Pancreas (tissue), 10 donors: ENCODE data around the gene NACA2. TPM values are rescaled to one million over a fixed set of nuclear protein-coding genes. Genes with fewer than 3 reads are reported as not detected.

Experiments used
- ATAC-seq, 4 donors: fragments of 200-7000 bp; cut with Tn5 transposase; one replicate each; pipeline versions ENCODE4 v1.8.0 to v1.9.1; 2020; ENCODE audit warnings: mild to moderate bottlenecking in 4 of 4, moderate library complexity in 4 of 4
- DNase-seq, 6 donors: peaks; one replicate each; pipeline ENCODE4 v3.0.0-alpha.2; 2020
- FAIRE-seq: peaks from 2 replicates; lab custom pipeline; 2012; peaks lifted over from hg19 to GRCh38; lab: Jason Lieb, UNC
- H3K27ac ChIP-seq, 4 donors: fragments of 200-600 bp; sonication (generic); 1 replicate in 3 of 4; 2 replicates in 1 of 4; pipeline versions ENCODE4 v1.5.0 to v1.8.0; 2020
- H3K27me3 ChIP-seq, 4 donors: fragments of 200-600 bp; one replicate each; pipeline ENCODE4 v1.8.0; 2021
- H3K36me3 ChIP-seq, 3 donors: fragments of 200-600 bp; sonication (generic) in 1 of 3; one replicate each; pipeline versions ENCODE4 v1.5.0 to v1.8.0; 2020 to 2021
- H3K4me1 ChIP-seq, 3 donors: fragments of 200-600 bp; one replicate each; pipeline ENCODE4 v1.8.0; 2021
- H3K4me3 ChIP-seq, 4 donors: fragments of 200-600 bp; sonication (generic) in 2 of 4; one replicate each; pipeline versions ENCODE4 v1.5.0 to v1.8.0; 2020 to 2021
- H3K9me3 ChIP-seq, 4 donors: fragments of 200-600 bp; one replicate each; pipeline ENCODE4 v1.8.0; 2021
- CTCF ChIP-seq, 4 donors: fragments of 200-600 bp; sonication (generic) in 3 of 4; IDR thresholded peaks; one replicate each; pipeline versions ENCODE4 v1.5.0 to v1.8.0; 2021; ENCODE audit warnings: antibody characterized with exemption in 4 of 4
- WGBS, 2 donors: extraction: QIAGEN DNeasy Blood & Tissue Kit; methylation state at CpG; one replicate each; pipeline ENCODE4 v1.1.7; 2013; 5-methylcytosine and 5-hydroxymethylcytosine counted together
- intact Hi-C, 3 donors: fragments of 100-400 bp; cut with DNase I; formaldehyde crosslinking; loops; one replicate each; pipeline versions ENCODE4 v1.11.1 to v1.14.2; 2022
- polyA plus RNA-seq, 2 donors: library from polyadenylated mRNA; stranded (reverse); fragments of 200-250 nt; gene quantifications; one replicate each; pipeline ENCODE4 v1.2.3, GENCODE V29; 2013
- total RNA-seq, 6 donors: library from RNA; stranded (reverse); fragmentation: NEBNext Ultra II Directional in 4 of 6; extraction: Animal tissue kit (Norgen Biotek cat#: 25700) in 4 of 6; gene quantifications; one replicate each; pipeline versions ENCODE4 v1.2.1 to v1.2.4, GENCODE V29; 2021 to 2023
- donor health status: healthy with polysubstance abuse.
- donor health status: DM: no; HTN: no; CAD: no; lungs with moderate emphysema.
- donor health status: DM: no; HTN: no; CAD: no.
- donor health status: control.
- donor health status: control.
- donor health status: Bipolar disorder and iron deficiency.
- donor health status: DM: yes; HTN: yes; CAD: no.
- donor health status: DM: no; HTN: no; CAD: no.
- donor health status: DM: no; HTN: no; CAD: no.
- donor health status: DM: yes; HTN: yes; CAD: no.

NACA2 gene
- total and polyA plus RNA-seq, 8 donors = 0.12 TPM; not detected in 7

GRCh38 chr17:61565213-61565612, 25.8 kb downstream of the NACA2 start:
- 43 to 61% methylated on average over 4 of the region's 4 CpGs for WGBS, 2 donors
- FAIRE-seq = no peak
- no peak overlapping the region for H3K4me3 ChIP-seq
- no peaks in the 10 kb centered on the region for H3K4me1 ChIP-seq
- no peaks in the 10 kb centered on the region for H3K27me3 ChIP-seq
- no peak for ATAC-seq
- TF ChIP-seq CTCF (IDR thresholded peaks at IDR 0.05) = no peak
- H3K36me3 ChIP-seq = no peaks in the 10 kb centered on the region
- no peak for DNase-seq
- intact Hi-C loops = no loop called here
- H3K27ac ChIP-seq = no peak overlapping the region
- H3K9me3 ChIP-seq = no peaks in the 10 kb centered on the region

GRCh38 chr17:61562287-61562686, 28.7 kb downstream of the NACA2 start:
- H3K4me1 ChIP-seq = no peaks in the 10 kb centered on the region
- no peaks in the 10 kb centered on the region for H3K27me3 ChIP-seq
- intact Hi-C loops = no loop called here
- H3K27ac ChIP-seq = no peak overlapping the region
- no peaks in the 10 kb centered on the region for H3K9me3 ChIP-seq
- 56 to 65% methylated on average over 4 of the region's 4 CpGs for WGBS, 2 donors
- no peak for ATAC-seq
- no peak overlapping the region for H3K4me3 ChIP-seq
- no peak for TF ChIP-seq CTCF (IDR thresholded peaks at IDR 0.05)
- H3K36me3 ChIP-seq = no peaks in the 10 kb centered on the region
- no peak for FAIRE-seq
- DNase-seq = no peak

GRCh38 chr17:61561354-61561753, 29.7 kb downstream of the NACA2 start:
- H3K4me3 ChIP-seq = no peak overlapping the region
- TF ChIP-seq CTCF (IDR thresholded peaks at IDR 0.05) = no peak
- no peaks in the 10 kb centered on the region for H3K36me3 ChIP-seq
- no peaks in the 10 kb centered on the region for H3K27me3 ChIP-seq
- intact Hi-C loops = no loop called here
- FAIRE-seq (no peak), ATAC-seq (no peak), DNase-seq (no peak)
- H3K27ac ChIP-seq = no peak overlapping the region
- H3K4me1 ChIP-seq = no peaks in the 10 kb centered on the region
- 56 to 75% methylated on average over 2 of the region's 2 CpGs for WGBS, 2 donors
- no peaks in the 10 kb centered on the region for H3K9me3 ChIP-seq

- Histone ChIP-seq H3K9me3 (no peaks in the 10 kb centered on the region), H3K4me1 (no peaks in the 10 kb centered on the region), H3K4me3 (no peak overlapping the region), H3K36me3 (no peaks in the 10 kb centered on the region), H3K27ac (no peak overlapping the region), H3K27me3 (no peaks in the 10 kb centered on the region)
- ATAC-seq (no peak), DNase-seq (no peak), FAIRE-seq (no peak)
- intact Hi-C loops = no loop called here
- WGBS, 2 donors = 86 to 91% methylated on average over 6 of the region's 6 CpGs
- no peak for TF ChIP-seq CTCF (IDR thresholded peaks at IDR 0.05)
Measured at GRCh38 chr17:61560071-61560470, 30.9 kb downstream of the NACA2 start.

- no peak for DNase-seq
Measured at GRCh38 chr17:61556224-61557188, 34.5 kb downstream of the NACA2 start.

More at GRCh38 chr17:61556224-61557188, 34.5 kb downstream of the NACA2 start:
- intact Hi-C loops = loop anchor here in 1 of 3 donors (10.0 kb wide), 1 partner anchor 142 kb away; no protein-coding TSS in a partner anchor
- no peaks in the 10 kb centered on the region for H3K36me3 ChIP-seq
- H3K4me3 ChIP-seq = no peak overlapping the region
- TF ChIP-seq CTCF (IDR thresholded peaks at IDR 0.05) = no peak
- ATAC-seq = no peak
- H3K27me3 ChIP-seq = no peaks in the 10 kb centered on the region
- no peak overlapping the region for H3K27ac ChIP-seq
- 75 to 76% methylated on average over 10 of the region's 10 CpGs for WGBS, 2 donors
- no peaks in the 10 kb centered on the region for H3K4me1 ChIP-seq
- no peaks in the 10 kb centered on the region for H3K9me3 ChIP-seq
- no peak for FAIRE-seq
